GM12864 (cell line): ENCODE data around the gene TBC1D22A.
"Not testable (repeated sequence)": the region's sequence is repeated elsewhere in the genome, so short reads cannot be mapped to it uniquely, and the experiment has no call there.

Experiments used
- DNase-seq: peaks from one replicate; pipeline ENCODE4 v3.0.0-alpha.2; 2011; ENCODE audit warnings: low read depth
- H3K4me3 ChIP-seq: 2 replicates; pipeline ENCODE4 v1.5.1; 2011; ENCODE audit warnings: mild to moderate bottlenecking, low read depth, low read length, control low read depth
- CTCF ChIP-seq: IDR thresholded peaks from 2 replicates; pipeline ENCODE4 v1.5.1; 2011; ENCODE audit warnings: low read depth, mild to moderate bottlenecking, moderate library complexity, low read length, control low read depth, inconsistent platforms; ENCODE audit errors: missing control alignments

Gene TBC1D22A

GRCh38 chr22:47165338-47166032 is 403.0 kb downstream of the TBC1D22A start:
- no peak overlapping the region for H3K4me3 ChIP-seq
- no peak for TF ChIP-seq CTCF
- no peak for DNase-seq

- DNase-seq = no peak
- H3K4me3 ChIP-seq = no peak overlapping the region
- no peak for TF ChIP-seq CTCF
Observed at GRCh38 chr22:47166033-47166404, 403.6 kb downstream of the TBC1D22A start.

GRCh38 chr22:47166446-47167016 is 404.1 kb downstream of the TBC1D22A start:
- no peak for TF ChIP-seq CTCF
- no peak for DNase-seq

GRCh38 chr22:47167056-47167455 is 404.6 kb downstream of the TBC1D22A start:
- TF ChIP-seq CTCF = no peak
- no peak overlapping the region for H3K4me3 ChIP-seq
- no peak for DNase-seq

More at GRCh38 chr22:47166446-47167016, 404.1 kb downstream of the TBC1D22A start:
- no peak overlapping the region for H3K4me3 ChIP-seq

- H3K4me3 ChIP-seq, DNase-seq: not testable (repeated sequence)
Observed at GRCh38 chr22:47167921-47168320, 405.5 kb downstream of the TBC1D22A start.

GRCh38 chr22:47168441-47168840 is 406.0 kb downstream of the TBC1D22A start:
- no peak overlapping the region for H3K4me3 ChIP-seq
- no peak for TF ChIP-seq CTCF
- DNase-seq = no peak

GRCh38 chr22:47168900-47169800 is 406.7 kb downstream of the TBC1D22A start:
- no peak for DNase-seq

More at GRCh38 chr22:47168900-47169800, 406.7 kb downstream of the TBC1D22A start:
- TF ChIP-seq CTCF = no peak
- no peak overlapping the region for H3K4me3 ChIP-seq
